ENCODE data around the gene RUNX2.

RUNX2 gene

GRCh38 chr6:45553730-45554344 is 225.7 kb downstream of the RUNX2 start (continued):
- TF ChIP-seq ZFP41 (tag by site-specific recombination; IDR thresholded peaks at IDR 0.05; ENCODE audit: borderline replicate concordance) (no peak), ZNF302 (tag by site-specific recombination; IDR thresholded peaks at IDR 0.05; ENCODE audit: low read depth) (no peak), ZNF843 (tag by site-specific recombination; IDR thresholded peaks at IDR 0.05) (no peak), ZBTB17 (tag by site-specific recombination; IDR thresholded peaks at IDR 0.05) (no peak), ZNF558 (tag by site-specific recombination; IDR thresholded peaks at IDR 0.05) (no peak), ZNF488 (tag by site-specific recombination; IDR thresholded peaks at IDR 0.05) (no peak), HOXD13 (CRISPR knock-in tag; IDR thresholded peaks at IDR 0.05; ENCODE audit: borderline replicate concordance) (no peak), ZNF473 (tag by site-specific recombination; IDR thresholded peaks at IDR 0.05) (no peak), ZNF239 (tag by site-specific recombination; IDR thresholded peaks at IDR 0.05) (0 out of 2 replicates have a peak, but pooled peaks have one; percentile 49), GFI1B (tag by site-specific recombination; IDR thresholded peaks at IDR 0.05) (no peak), ZNF621 (tag by site-specific recombination; IDR thresholded peaks at IDR 0.05) (peak; percentile 46; the same call in 1 of the 2 replicates), MEIS1 (CRISPR knock-in tag; IDR thresholded peaks at IDR 0.05; ENCODE audit: borderline replicate concordance) (no peak), ZNF747 (tag by site-specific recombination; IDR thresholded peaks at IDR 0.05) (no peak), ZNF311 (tag by site-specific recombination; IDR thresholded peaks at IDR 0.05; ENCODE audit: borderline replicate concordance) (peak; percentile 74; the same call in 1 of the 2 replicates), ZNF211 (tag by site-specific recombination; IDR thresholded peaks at IDR 0.05; ENCODE audit: low read depth) (peak; percentile 54; the same call in 1 of the 2 replicates), ZNF350 (tag by site-specific recombination; IDR thresholded peaks at IDR 0.05) (no peak), ZNF600 (tag by site-specific recombination; IDR thresholded peaks at IDR 0.05) (no peak), ELK4 (IDR thresholded peaks at IDR 0.05; ENCODE audit: borderline replicate concordance, low read depth, low read length) (no peak), ZNF561 (tag by site-specific recombination; IDR thresholded peaks at IDR 0.05; ENCODE audit: borderline replicate concordance) (no peak), HOXC10 (CRISPR knock-in tag; IDR thresholded peaks at IDR 0.05) (no peak), ZSCAN23 (tag by site-specific recombination; IDR thresholded peaks at IDR 0.05) (no peak), RBAK (tag by site-specific recombination; IDR thresholded peaks at IDR 0.05) (no peak), ZNF19 (tag by site-specific recombination; IDR thresholded peaks at IDR 0.05; ENCODE audit: low read depth) (no peak), ZNF433 (tag by site-specific recombination; IDR thresholded peaks at IDR 0.05; ENCODE audit: low read depth) (no peak), ZBTB11 (tag by site-specific recombination; conservative IDR thresholded peaks at IDR 0.05; ENCODE audit: low read depth) (no peak), ZNF175 (tag by site-specific recombination; IDR thresholded peaks at IDR 0.05) (no peak), OVOL3 (tag by site-specific recombination; IDR thresholded peaks at IDR 0.05) (no peak)
- TF ChIP-seq, protein P1, sequence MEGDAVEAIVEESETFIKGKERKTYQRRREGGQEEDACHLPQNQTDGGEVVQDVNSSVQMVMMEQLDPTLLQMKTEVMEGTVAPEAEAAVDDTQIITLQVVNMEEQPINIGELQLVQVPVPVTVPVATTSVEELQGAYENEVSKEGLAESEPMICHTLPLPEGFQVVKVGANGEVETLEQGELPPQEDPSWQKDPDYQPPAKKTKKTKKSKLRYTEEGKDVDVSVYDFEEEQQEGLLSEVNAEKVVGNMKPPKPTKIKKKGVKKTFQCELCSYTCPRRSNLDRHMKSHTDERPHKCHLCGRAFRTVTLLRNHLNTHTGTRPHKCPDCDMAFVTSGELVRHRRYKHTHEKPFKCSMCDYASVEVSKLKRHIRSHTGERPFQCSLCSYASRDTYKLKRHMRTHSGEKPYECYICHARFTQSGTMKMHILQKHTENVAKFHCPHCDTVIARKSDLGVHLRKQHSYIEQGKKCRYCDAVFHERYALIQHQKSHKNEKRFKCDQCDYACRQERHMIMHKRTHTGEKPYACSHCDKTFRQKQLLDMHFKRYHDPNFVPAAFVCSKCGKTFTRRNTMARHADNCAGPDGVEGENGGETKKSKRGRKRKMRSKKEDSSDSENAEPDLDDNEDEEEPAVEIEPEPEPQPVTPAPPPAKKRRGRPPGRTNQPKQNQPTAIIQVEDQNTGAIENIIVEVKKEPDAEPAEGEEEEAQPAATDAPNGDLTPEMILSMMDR (tag by site-specific recombination; IDR thresholded peaks at IDR 0.05) = no peak
- TF ChIP-seq, protein P2, sequence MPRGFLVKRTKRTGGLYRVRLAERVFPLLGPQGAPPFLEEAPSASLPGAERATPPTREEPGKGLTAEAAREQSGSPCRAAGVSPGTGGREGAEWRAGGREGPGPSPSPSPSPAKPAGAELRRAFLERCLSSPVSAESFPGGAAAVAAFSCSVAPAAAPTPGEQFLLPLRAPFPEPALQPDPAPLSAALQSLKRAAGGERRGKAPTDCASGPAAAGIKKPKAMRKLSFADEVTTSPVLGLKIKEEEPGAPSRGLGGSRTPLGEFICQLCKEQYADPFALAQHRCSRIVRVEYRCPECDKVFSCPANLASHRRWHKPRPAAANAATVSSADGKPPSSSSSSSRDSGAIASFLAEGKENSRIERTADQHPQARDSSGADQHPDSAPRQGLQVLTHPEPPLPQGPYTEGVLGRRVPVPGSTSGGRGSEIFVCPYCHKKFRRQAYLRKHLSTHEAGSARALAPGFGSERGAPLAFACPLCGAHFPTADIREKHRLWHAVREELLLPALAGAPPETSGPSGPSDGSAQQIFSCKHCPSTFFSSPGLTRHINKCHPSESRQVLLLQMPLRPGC (tag by site-specific recombination; IDR thresholded peaks at IDR 0.05) = no peak
- TF ChIP-seq, protein P3, sequence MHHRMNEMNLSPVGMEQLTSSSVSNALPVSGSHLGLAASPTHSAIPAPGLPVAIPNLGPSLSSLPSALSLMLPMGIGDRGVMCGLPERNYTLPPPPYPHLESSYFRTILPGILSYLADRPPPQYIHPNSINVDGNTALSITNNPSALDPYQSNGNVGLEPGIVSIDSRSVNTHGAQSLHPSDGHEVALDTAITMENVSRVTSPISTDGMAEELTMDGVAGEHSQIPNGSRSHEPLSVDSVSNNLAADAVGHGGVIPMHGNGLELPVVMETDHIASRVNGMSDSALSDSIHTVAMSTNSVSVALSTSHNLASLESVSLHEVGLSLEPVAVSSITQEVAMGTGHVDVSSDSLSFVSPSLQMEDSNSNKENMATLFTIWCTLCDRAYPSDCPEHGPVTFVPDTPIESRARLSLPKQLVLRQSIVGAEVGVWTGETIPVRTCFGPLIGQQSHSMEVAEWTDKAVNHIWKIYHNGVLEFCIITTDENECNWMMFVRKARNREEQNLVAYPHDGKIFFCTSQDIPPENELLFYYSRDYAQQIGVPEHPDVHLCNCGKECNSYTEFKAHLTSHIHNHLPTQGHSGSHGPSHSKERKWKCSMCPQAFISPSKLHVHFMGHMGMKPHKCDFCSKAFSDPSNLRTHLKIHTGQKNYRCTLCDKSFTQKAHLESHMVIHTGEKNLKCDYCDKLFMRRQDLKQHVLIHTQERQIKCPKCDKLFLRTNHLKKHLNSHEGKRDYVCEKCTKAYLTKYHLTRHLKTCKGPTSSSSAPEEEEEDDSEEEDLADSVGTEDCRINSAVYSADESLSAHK (tag by site-specific recombination; IDR thresholded peaks at IDR 0.05) = no peak
